EL (cell line): ENCODE results near the gene CACNA1C.

ENCODE experiments used
- DNase-seq: peaks from one replicate; pipeline ENCODE4 v3.0.0-alpha.2; 2016

CACNA1C gene

GRCh38 chr12:2614341-2614740 lies 561.6 kb downstream of the CACNA1C start:
- DNase-seq, result no peak

- DNase-seq, result peak; percentile 55
These were observed 563.0 kb downstream of the CACNA1C start for GRCh38 chr12:2615665-2616402.

GRCh38 chr12:2616763-2617162 lies 564.0 kb downstream of the CACNA1C start:
- no peak for DNase-seq

- no peak for DNase-seq
These were observed 564.6 kb downstream of the CACNA1C start for GRCh38 chr12:2617365-2617764.

GRCh38 chr12:2618291-2618995 lies 565.7 kb downstream of the CACNA1C start:
- DNase-seq, result no peak

- no peak for DNase-seq
These were observed 566.3 kb downstream of the CACNA1C start for GRCh38 chr12:2619136-2619535.

GRCh38 chr12:2622460-2622859 lies 569.7 kb downstream of the CACNA1C start:
- no peak for DNase-seq

- no peak for DNase-seq
These were observed 570.7 kb downstream of the CACNA1C start for GRCh38 chr12:2623472-2623871.

GRCh38 chr12:2624543-2625288 lies 571.9 kb downstream of the CACNA1C start:
- peak; percentile 72 for DNase-seq

GRCh38 chr12:2625289-2625612 lies 572.5 kb downstream of the CACNA1C start:
- no peak for DNase-seq

- DNase-seq, result no peak
These were observed 574.5 kb downstream of the CACNA1C start for GRCh38 chr12:2627076-2627834.

- DNase-seq, result no peak
These were observed 575.0 kb downstream of the CACNA1C start for GRCh38 chr12:2627835-2628191.

- DNase-seq, result no peak
These were observed 575.6 kb downstream of the CACNA1C start for GRCh38 chr12:2628401-2628800.

GRCh38 chr12:2629051-2629450 lies 576.3 kb downstream of the CACNA1C start:
- no peak for DNase-seq

GRCh38 chr12:2631653-2632350 lies 579.0 kb downstream of the CACNA1C start:
- DNase-seq, result no peak

- no peak for DNase-seq
These were observed 580.5 kb downstream of the CACNA1C start for GRCh38 chr12:2633176-2633824.

- no peak for DNase-seq
These were observed 581.0 kb downstream of the CACNA1C start for GRCh38 chr12:2633825-2634200.

- DNase-seq, result no peak
These were observed 581.7 kb downstream of the CACNA1C start for GRCh38 chr12:2634471-2634870.

GRCh38 chr12:2636741-2637340 lies 584.1 kb downstream of the CACNA1C start:
- no peak for DNase-seq

- DNase-seq, result no peak
These were observed 584.6 kb downstream of the CACNA1C start for GRCh38 chr12:2637371-2637770.

GRCh38 chr12:2638273-2639019 lies 585.7 kb downstream of the CACNA1C start:
- DNase-seq, result no peak
